Fibroblast of lung (primary cell): Measurements from ENCODE around the gene CWC25. TPM values are rescaled to one million over a fixed set of nuclear protein-coding genes. Genes with fewer than 3 reads are reported as not detected.

ENCODE experiments used
- DNase-seq, 2 donors: peaks; one replicate each; pipeline versions ENCODE4 v3.0.0 to v3.0.0-alpha.2; 2010; ENCODE audit warnings: low read depth in 2 of 2
- H2AFZ ChIP-seq: 2 replicates; pipeline ENCODE4 v1.5.1; 2012; ENCODE audit warnings: low read length, control low read depth, inconsistent platforms
- H3K27ac ChIP-seq: 2 replicates; pipeline ENCODE4 v1.5.1; 2011; ENCODE audit warnings: low read length, control low read depth; ENCODE audit not compliant: insufficient read depth
- H3K27me3 ChIP-seq: 2 replicates; pipeline ENCODE4 v1.5.1; 2011; ENCODE audit warnings: mild to moderate bottlenecking, low read length; ENCODE audit not compliant: control insufficient read depth, insufficient read depth
- H3K36me3 ChIP-seq: 2 replicates; pipeline ENCODE4 v1.5.1; 2011; ENCODE audit warnings: low read length; ENCODE audit not compliant: control insufficient read depth, insufficient read depth
- H3K4me1 ChIP-seq: 2 replicates; pipeline ENCODE4 v1.5.1; 2011; ENCODE audit warnings: low read length; ENCODE audit not compliant: control insufficient read depth, insufficient read depth; ENCODE audit errors: extremely low read depth
- H3K4me2 ChIP-seq: 2 replicates; pipeline ENCODE4 v1.5.1; 2011; ENCODE audit warnings: low read length, control low read depth; ENCODE audit not compliant: insufficient read depth; ENCODE audit errors: extremely low read depth
- H3K4me3 ChIP-seq, 4 experiments: fragments of 200-600 bp in 1 of 4; sonication (generic) in 1 of 4; replicated peaks in 1 of 4; 2 replicates each; pipeline ENCODE4 v1.5.1; 2011 to 2016; ENCODE audit warnings: low read length in 4 of 4, low read depth in 3 of 4, mild to moderate bottlenecking in 3 of 4, control low read depth in 2 of 4, inconsistent platforms in 1 of 4, mixed read lengths in 1 of 4; ENCODE audit not compliant: insufficient read depth in 1 of 4; ENCODE audit errors: control extremely low read depth in 1 of 4
- H3K79me2 ChIP-seq: 2 replicates; pipeline ENCODE4 v1.5.1; 2012; ENCODE audit warnings: mild to moderate bottlenecking, low read length, inconsistent platforms; ENCODE audit not compliant: control insufficient read depth, insufficient read depth
- H3K9ac ChIP-seq: 2 replicates; pipeline ENCODE4 v1.5.1; 2011; ENCODE audit warnings: mild to moderate bottlenecking, low read length, control low read depth; ENCODE audit not compliant: insufficient read depth
- H3K9me3 ChIP-seq: 2 replicates; pipeline ENCODE4 v1.5.1; 2012; ENCODE audit warnings: low read depth, low read length; ENCODE audit not compliant: control insufficient read depth, insufficient read depth
- H4K20me1 ChIP-seq: 2 replicates; pipeline ENCODE4 v1.5.1; 2011; ENCODE audit warnings: low read length; ENCODE audit not compliant: control insufficient read depth, insufficient read depth; ENCODE audit errors: extremely low read depth
- CTCF ChIP-seq, 2 donors: IDR thresholded peaks in 1 of 2; conservative IDR thresholded peaks in 1 of 2; 1 replicate in 1 of 2; 2 replicates in 1 of 2; pipeline ENCODE4 v1.5.1; 2011 to 2012; ENCODE audit warnings: low read length in 2 of 2, control low read depth in 1 of 2, inconsistent platforms in 1 of 2, low read depth in 1 of 2, mild to moderate bottlenecking in 1 of 2
- EZH2 ChIP-seq: IDR thresholded peaks from 2 replicates; pipeline ENCODE4 v1.5.1; 2012; ENCODE audit warnings: low read length, control low read depth, mild to moderate bottlenecking; ENCODE audit errors: missing control alignments
- polyA plus RNA-seq, 2 donors: library from polyadenylated mRNA; depleted of rRNA in 1 of 2; stranded (reverse) in 1 of 2; unstranded in 1 of 2; fragments of >200 nt; gene quantifications; 2 replicates each; pipeline ENCODE4 v1.2.1, GENCODE V29; 2011 to 2012; ENCODE audit warnings: missing spikeins in 1 of 2
- total RNA-seq: library from RNA; depleted of rRNA; stranded (reverse); fragments of >200 nt; gene quantifications from 2 replicates; pipeline ENCODE4 v1.2.1, GENCODE V29; 2014

CWC25 gene
- total and polyA plus RNA-seq, 2 donors (not counting 1 experiment from before 2014, with no cell fraction given) = 10.9 to 14.4 TPM

DNA sequence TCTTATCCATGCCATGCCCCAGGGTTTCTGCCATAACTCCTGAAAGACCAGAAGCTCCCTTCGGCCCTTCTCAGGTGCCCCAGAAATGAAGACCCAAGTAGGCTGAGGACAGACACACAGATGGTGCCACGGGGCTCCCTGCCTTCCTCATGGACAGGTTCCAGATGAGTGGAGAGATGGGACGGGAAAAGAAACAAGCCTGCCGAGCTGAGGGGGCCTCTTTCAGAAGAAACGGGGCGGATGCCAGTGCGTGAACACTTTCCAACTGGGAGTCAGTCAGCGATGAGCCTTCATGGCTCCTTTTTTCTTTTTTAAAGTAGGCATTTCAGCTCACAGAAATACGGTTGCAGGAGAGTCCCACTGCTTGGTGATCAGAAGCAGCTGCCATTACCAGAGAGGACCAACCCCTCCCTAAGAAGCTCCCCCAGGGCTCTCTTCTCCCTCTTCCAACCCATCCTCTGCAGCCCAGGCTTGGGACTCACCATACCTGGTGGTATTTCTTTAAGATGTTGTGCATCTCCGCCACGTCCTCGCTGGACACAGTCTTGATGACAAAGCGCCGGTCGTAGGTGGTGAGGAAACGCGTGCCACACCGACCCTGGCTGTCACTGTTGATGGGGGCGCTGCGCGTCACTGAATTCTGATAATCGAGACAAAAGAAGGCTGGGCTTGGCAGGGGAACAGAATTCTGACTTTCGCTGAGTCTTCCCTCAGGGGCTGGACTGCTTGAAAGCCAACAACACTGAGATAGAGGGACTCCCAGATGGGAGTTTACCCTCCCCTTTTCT, 45.0 kb downstream of the CWC25 start:
- no peak overlapping the region for H3K27ac ChIP-seq
- no peak for DNase-seq
- H3K27me3 ChIP-seq = no peaks in the 10 kb centered on the region
- H2AFZ ChIP-seq = no peak overlapping the region
- TF ChIP-seq CTCF (conservative IDR thresholded peaks at IDR 0.05 in 1 of 2, IDR thresholded peaks at IDR 0.05 in 1 of 2; ENCODE audit: low read depth in 1 of 2, low read length in 2 of 2) = no peak
- TF ChIP-seq EZH2 = no peak
- H3K9ac ChIP-seq = no peak overlapping the region
- H3K36me3 ChIP-seq = peaks cover 37% of the 10 kb centered on the region
- H3K4me2 ChIP-seq = no peak overlapping the region
- H3K9me3 ChIP-seq = no peaks in the 10 kb centered on the region
- H4K20me1 ChIP-seq = no peaks in the 10 kb centered on the region
- H3K4me3 ChIP-seq = no peak overlapping the region
- no peaks in the 10 kb centered on the region for H3K79me2 ChIP-seq
- H3K4me1 ChIP-seq = no peaks in the 10 kb centered on the region

DNA sequence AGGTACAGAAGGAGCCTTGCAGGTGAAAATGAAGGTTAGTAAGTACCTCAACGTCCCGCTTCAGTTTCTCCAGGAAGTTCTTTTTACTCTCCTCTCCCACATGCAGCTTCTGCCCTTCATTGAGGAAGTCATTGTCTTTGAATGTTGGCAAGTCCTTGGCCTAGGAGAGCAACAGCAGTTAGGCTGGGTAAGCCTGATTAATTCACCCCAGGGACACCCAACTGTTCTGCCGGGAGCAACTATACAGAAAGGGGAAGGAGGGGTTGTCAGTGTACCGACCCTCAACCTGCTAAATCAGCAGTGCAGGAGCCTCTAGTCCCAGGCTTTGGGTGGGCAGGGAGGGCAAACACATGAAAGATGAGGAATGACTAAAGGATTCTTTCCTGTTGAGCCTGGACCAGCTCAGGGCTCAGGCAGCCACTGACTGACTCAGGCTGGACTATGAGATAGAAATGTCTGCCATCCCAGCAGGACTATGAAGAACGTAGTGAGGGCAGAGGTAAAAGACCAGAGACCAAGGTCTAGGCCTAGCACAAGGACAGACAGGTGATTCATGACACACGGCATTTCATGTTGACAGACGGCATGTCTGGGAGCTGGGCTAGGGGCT, 47.4 kb downstream of the CWC25 start:
- DNase-seq = no peak
- H2AFZ ChIP-seq = no peak overlapping the region
- H3K4me2 ChIP-seq = no peak overlapping the region
- H3K4me3 ChIP-seq = no peak overlapping the region
- H3K79me2 ChIP-seq = no peaks in the 10 kb centered on the region
- no peaks in the 10 kb centered on the region for H4K20me1 ChIP-seq
- no peaks in the 10 kb centered on the region for H3K27me3 ChIP-seq
- H3K27ac ChIP-seq = no peak overlapping the region
- H3K9me3 ChIP-seq = no peaks in the 10 kb centered on the region
- peaks cover 29% of the 10 kb centered on the region for H3K36me3 ChIP-seq
- no peaks in the 10 kb centered on the region for H3K4me1 ChIP-seq
- H3K9ac ChIP-seq = no peak overlapping the region
- TF ChIP-seq CTCF (conservative IDR thresholded peaks at IDR 0.05 in 1 of 2, IDR thresholded peaks at IDR 0.05 in 1 of 2; ENCODE audit: low read depth in 1 of 2, low read length in 2 of 2) (no peak), EZH2 (no peak)

GRCh38 chr17:38773258-38773657, 51.9 kb downstream of the CWC25 start:
- H2AFZ ChIP-seq = no peak overlapping the region
- no peaks in the 10 kb centered on the region for H3K4me1 ChIP-seq
- H3K79me2 ChIP-seq = no peaks in the 10 kb centered on the region
- H3K27ac ChIP-seq = no peak overlapping the region
- no peaks in the 10 kb centered on the region for H4K20me1 ChIP-seq
- no peaks in the 10 kb centered on the region for H3K27me3 ChIP-seq
- H3K9ac ChIP-seq = no peak overlapping the region
- no peaks in the 10 kb centered on the region for H3K9me3 ChIP-seq
- no peak for DNase-seq
- H3K4me3 ChIP-seq = no peak overlapping the region
- peaks cover 20% of the 10 kb centered on the region for H3K36me3 ChIP-seq
- H3K4me2 ChIP-seq = no peak overlapping the region
- no peak for TF ChIP-seq EZH2
- no peak for TF ChIP-seq CTCF (conservative IDR thresholded peaks at IDR 0.05 in 1 of 2, IDR thresholded peaks at IDR 0.05 in 1 of 2; ENCODE audit: low read depth in 1 of 2, low read length in 2 of 2)
